HEK293 (cell line): ENCODE measurements around the gene NDUFB11.
A peak's percentile ranks its signal among the peaks of the same experiment; 100 is the strongest.

ENCODE experiments used
- GFI1B ChIP-seq: fragments of 450-650 bp; formaldehyde crosslinking; IDR thresholded peaks from 2 replicates; pipeline ENCODE4 v1.5.1; 2016; ENCODE audit warnings: missing biosample characterization, missing genetic modification characterization
- KLF8 ChIP-seq: fragments of 450-650 bp; formaldehyde crosslinking; IDR thresholded peaks from 2 replicates; pipeline ENCODE4 v1.5.1; 2016; ENCODE audit warnings: missing biosample characterization, missing genetic modification characterization
- PRDM10 ChIP-seq: fragments of 450-650 bp; formaldehyde crosslinking; IDR thresholded peaks from 2 replicates; pipeline ENCODE4 v1.5.1; 2016; ENCODE audit warnings: missing biosample characterization, missing genetic modification characterization
- SP2 ChIP-seq: fragments of 450-650 bp; formaldehyde crosslinking; IDR thresholded peaks from 2 replicates; pipeline ENCODE4 v1.5.1; 2016; ENCODE audit warnings: missing biosample characterization, missing genetic modification characterization
- SP3 ChIP-seq: fragments of 450-650 bp; formaldehyde crosslinking; IDR thresholded peaks from 2 replicates; pipeline ENCODE4 v1.5.1; 2016; ENCODE audit warnings: missing biosample characterization, missing genetic modification characterization
- SP7 ChIP-seq: fragments of 450-650 bp; formaldehyde crosslinking; IDR thresholded peaks from 2 replicates; pipeline ENCODE4 v1.5.1; 2016; ENCODE audit warnings: missing biosample characterization, missing genetic modification characterization
- ZBTB17 ChIP-seq: fragments of 450-650 bp; formaldehyde crosslinking; IDR thresholded peaks from 2 replicates; pipeline ENCODE4 v1.5.1; 2016; ENCODE audit warnings: missing biosample characterization, missing genetic modification characterization
- ZBTB26 ChIP-seq: fragments of 450-650 bp; formaldehyde crosslinking; optimal IDR thresholded peaks from 2 replicates; pipeline ENCODE3; 2016; ENCODE audit warnings: missing biosample characterization, mild to moderate bottlenecking, missing genetic modification characterization
- ZBTB8A ChIP-seq: fragments of 450-650 bp; formaldehyde crosslinking; IDR thresholded peaks from 2 replicates; pipeline ENCODE4 v1.5.1; 2016; ENCODE audit warnings: missing biosample characterization, missing genetic modification characterization
- ZFP41 ChIP-seq: fragments of 450-650 bp; formaldehyde crosslinking; IDR thresholded peaks from 2 replicates; pipeline ENCODE4 v1.5.1; 2016; ENCODE audit warnings: missing biosample characterization, missing genetic modification characterization, borderline replicate concordance
- ZNF121 ChIP-seq: fragments of 450-650 bp; formaldehyde crosslinking; IDR thresholded peaks from 2 replicates; pipeline ENCODE4 v1.5.1; 2016; ENCODE audit warnings: missing biosample characterization, missing genetic modification characterization
- ZNF155 ChIP-seq: fragments of 450-650 bp; formaldehyde crosslinking; IDR thresholded peaks from 2 replicates; pipeline ENCODE4 v1.5.1; 2016; ENCODE audit warnings: missing biosample characterization, missing genetic modification characterization
- ZNF211 ChIP-seq: fragments of 450-650 bp; formaldehyde crosslinking; IDR thresholded peaks from 2 replicates; pipeline ENCODE4 v1.5.1; 2016; ENCODE audit warnings: low read depth, missing biosample characterization, missing genetic modification characterization
- ZNF335 ChIP-seq: fragments of 450-650 bp; formaldehyde crosslinking; conservative IDR thresholded peaks from 2 replicates; pipeline ENCODE4 v1.5.1; 2016; ENCODE audit warnings: missing biosample characterization, missing genetic modification characterization
- ZNF501 ChIP-seq: fragments of 450-650 bp; formaldehyde crosslinking; IDR thresholded peaks from 2 replicates; pipeline ENCODE4 v1.5.1; 2016; ENCODE audit warnings: missing biosample characterization, missing genetic modification characterization
- ZNF518A ChIP-seq: fragments of 450-650 bp; formaldehyde crosslinking; conservative IDR thresholded peaks from 2 replicates; pipeline ENCODE4 v1.5.1; 2016; ENCODE audit warnings: low read depth, missing biosample characterization, missing genetic modification characterization
- ZNF600 ChIP-seq: fragments of 450-650 bp; formaldehyde crosslinking; IDR thresholded peaks from 2 replicates; pipeline ENCODE4 v1.5.1; 2016; ENCODE audit warnings: missing biosample characterization, missing genetic modification characterization
- ZNF610 ChIP-seq: fragments of 450-650 bp; formaldehyde crosslinking; IDR thresholded peaks from 2 replicates; pipeline ENCODE4 v1.5.1; 2016; ENCODE audit warnings: missing biosample characterization, missing genetic modification characterization, borderline replicate concordance
- ZNF76 ChIP-seq: fragments of 450-650 bp; formaldehyde crosslinking; IDR thresholded peaks from 2 replicates; pipeline ENCODE4; 2016; ENCODE audit warnings: low read depth, missing biosample characterization, missing genetic modification characterization, borderline replicate concordance
- ZXDB ChIP-seq: fragments of 450-650 bp; formaldehyde crosslinking; IDR thresholded peaks from 2 replicates; pipeline ENCODE4 v1.5.1; 2016; ENCODE audit warnings: missing biosample characterization, missing genetic modification characterization
- TF ChIP-seq, protein P1 (sequence below): fragments of 450-650 bp; formaldehyde crosslinking; IDR thresholded peaks from 2 replicates; pipeline ENCODE4 v1.5.1; 2016; ENCODE audit warnings: missing biosample characterization, missing genetic modification characterization
- TF ChIP-seq, protein P2 (sequence below): fragments of 450-650 bp; formaldehyde crosslinking; conservative IDR thresholded peaks from 2 replicates; pipeline ENCODE4 v1.5.1; 2016; ENCODE audit warnings: low read depth, missing biosample characterization, missing genetic modification characterization

The NDUFB11 gene

GRCh38 chrX:47190445-47191269 is 46.2 kb upstream of the NDUFB11 start (continued):
- TF ChIP-seq ZNF518A (tag by site-specific recombination), result peak; percentile 20; the same call in 1 of the 2 replicates
- no peak for TF ChIP-seq ZFP41 (tag by site-specific recombination)
- TF ChIP-seq, protein P1, sequence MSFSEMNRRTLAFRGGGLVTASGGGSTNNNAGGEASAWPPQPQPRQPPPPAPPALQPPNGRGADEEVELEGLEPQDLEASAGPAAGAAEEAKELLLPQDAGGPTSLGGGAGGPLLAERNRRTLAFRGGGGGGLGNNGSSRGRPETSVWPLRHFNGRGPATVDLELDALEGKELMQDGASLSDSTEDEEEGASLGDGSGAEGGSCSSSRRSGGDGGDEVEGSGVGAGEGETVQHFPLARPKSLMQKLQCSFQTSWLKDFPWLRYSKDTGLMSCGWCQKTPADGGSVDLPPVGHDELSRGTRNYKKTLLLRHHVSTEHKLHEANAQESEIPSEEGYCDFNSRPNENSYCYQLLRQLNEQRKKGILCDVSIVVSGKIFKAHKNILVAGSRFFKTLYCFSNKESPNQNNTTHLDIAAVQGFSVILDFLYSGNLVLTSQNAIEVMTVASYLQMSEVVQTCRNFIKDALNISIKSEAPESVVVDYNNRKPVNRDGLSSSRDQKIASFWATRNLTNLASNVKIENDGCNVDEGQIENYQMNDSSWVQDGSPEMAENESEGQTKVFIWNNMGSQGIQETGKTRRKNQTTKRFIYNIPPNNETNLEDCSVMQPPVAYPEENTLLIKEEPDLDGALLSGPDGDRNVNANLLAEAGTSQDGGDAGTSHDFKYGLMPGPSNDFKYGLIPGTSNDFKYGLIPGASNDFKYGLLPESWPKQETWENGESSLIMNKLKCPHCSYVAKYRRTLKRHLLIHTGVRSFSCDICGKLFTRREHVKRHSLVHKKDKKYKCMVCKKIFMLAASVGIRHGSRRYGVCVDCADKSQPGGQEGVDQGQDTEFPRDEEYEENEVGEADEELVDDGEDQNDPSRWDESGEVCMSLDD (tag by site-specific recombination), result no peak; the same call in 1 of the 2 replicates
- TF ChIP-seq ZBTB26 (tag by site-specific recombination), result peak; percentile 76
- TF ChIP-seq ZNF121 (tag by site-specific recombination), result no peak
- TF ChIP-seq GFI1B, result no peak
- TF ChIP-seq ZBTB17 (tag by site-specific recombination), result peak; percentile 86
- peak; percentile 74; the same call in 1 of the 2 replicates for TF ChIP-seq ZNF501
- peak; percentile 77 for TF ChIP-seq ZBTB8A (tag by site-specific recombination)
- no peak for TF ChIP-seq ZNF211 (tag by site-specific recombination)
- peak; percentile 84; the same call in 1 of the 2 replicates for TF ChIP-seq ZNF76 (tag by site-specific recombination)
- peak; percentile 60 for TF ChIP-seq SP3 (tag by site-specific recombination)
- TF ChIP-seq PRDM10 (tag by site-specific recombination), result peak; percentile 99
- TF ChIP-seq ZNF155 (tag by site-specific recombination), result no peak
- peak; percentile 46 for TF ChIP-seq SP2
- TF ChIP-seq SP7 (tag by site-specific recombination), result peak; percentile 78
- TF ChIP-seq ZNF600 (tag by site-specific recombination), result peak; percentile 71
- TF ChIP-seq ZXDB (tag by site-specific recombination), result peak; percentile 97
- TF ChIP-seq, protein P2, sequence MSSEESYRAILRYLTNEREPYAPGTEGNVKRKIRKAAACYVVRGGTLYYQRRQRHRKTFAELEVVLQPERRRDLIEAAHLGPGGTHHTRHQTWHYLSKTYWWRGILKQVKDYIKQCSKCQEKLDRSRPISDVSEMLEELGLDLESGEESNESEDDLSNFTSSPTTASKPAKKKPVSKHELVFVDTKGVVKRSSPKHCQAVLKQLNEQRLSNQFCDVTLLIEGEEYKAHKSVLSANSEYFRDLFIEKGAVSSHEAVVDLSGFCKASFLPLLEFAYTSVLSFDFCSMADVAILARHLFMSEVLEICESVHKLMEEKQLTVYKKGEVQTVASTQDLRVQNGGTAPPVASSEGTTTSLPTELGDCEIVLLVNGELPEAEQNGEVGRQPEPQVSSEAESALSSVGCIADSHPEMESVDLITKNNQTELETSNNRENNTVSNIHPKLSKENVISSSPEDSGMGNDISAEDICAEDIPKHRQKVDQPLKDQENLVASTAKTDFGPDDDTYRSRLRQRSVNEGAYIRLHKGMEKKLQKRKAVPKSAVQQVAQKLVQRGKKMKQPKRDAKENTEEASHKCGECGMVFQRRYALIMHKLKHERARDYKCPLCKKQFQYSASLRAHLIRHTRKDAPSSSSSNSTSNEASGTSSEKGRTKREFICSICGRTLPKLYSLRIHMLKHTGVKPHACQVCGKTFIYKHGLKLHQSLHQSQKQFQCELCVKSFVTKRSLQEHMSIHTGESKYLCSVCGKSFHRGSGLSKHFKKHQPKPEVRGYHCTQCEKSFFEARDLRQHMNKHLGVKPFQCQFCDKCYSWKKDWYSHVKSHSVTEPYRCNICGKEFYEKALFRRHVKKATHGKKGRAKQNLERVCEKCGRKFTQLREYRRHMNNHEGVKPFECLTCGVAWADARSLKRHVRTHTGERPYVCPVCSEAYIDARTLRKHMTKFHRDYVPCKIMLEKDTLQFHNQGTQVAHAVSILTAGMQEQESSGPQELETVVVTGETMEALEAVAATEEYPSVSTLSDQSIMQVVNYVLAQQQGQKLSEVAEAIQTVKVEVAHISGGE (tag by site-specific recombination), result peak; percentile 52
- TF ChIP-seq KLF8, result peak; percentile 54
- 0 out of 2 replicates have a peak, but pooled peaks have one; percentile 46 for TF ChIP-seq ZNF610 (tag by site-specific recombination)
- TF ChIP-seq ZNF335 (tag by site-specific recombination), result peak; percentile 74
